Heart right ventricle (tissue), 16 donors: ENCODE data around the gene UBE2G2. TPM values are rescaled to one million over a fixed set of nuclear protein-coding genes. Genes with fewer than 3 reads are reported as not detected.

Experiments
- ATAC-seq, 8 donors: fragments of 200-7000 bp; cut with Tn5 transposase; one replicate each; pipeline ENCODE4 v1.9.1; 2020; ENCODE audit warnings: mild to moderate bottlenecking in 8 of 8, moderate library complexity in 8 of 8, moderate number of reproducible peaks in 1 of 8
- DNase-seq, 2 donors: peaks; one replicate each; pipeline ENCODE4 v3.0.0-alpha.2; 2020
- H3K27ac ChIP-seq, 10 donors: fragments of 200-600 bp; sonication (generic) in 2 of 10; one replicate each; pipeline versions ENCODE4 v1.5.0 to v1.8.0; 2020 to 2022; ENCODE audit warnings: mild to moderate bottlenecking in 3 of 10
- H3K27me3 ChIP-seq, 7 donors: fragments of 200-600 bp; one replicate each; pipeline ENCODE4 v1.8.0; 2021 to 2022; ENCODE audit warnings: mild to moderate bottlenecking in 2 of 7
- H3K36me3 ChIP-seq, 9 donors: fragments of 200-600 bp; sonication (generic) in 1 of 9; one replicate each; pipeline versions ENCODE4 v1.5.0 to v1.8.0; 2020 to 2022; ENCODE audit warnings: mild to moderate bottlenecking in 2 of 9
- H3K4me1 ChIP-seq, 9 donors: fragments of 200-600 bp; sonication (generic) in 1 of 9; one replicate each; pipeline versions ENCODE4 v1.5.0 to v1.8.0; 2020 to 2022; ENCODE audit warnings: mild to moderate bottlenecking in 4 of 9
- H3K4me3 ChIP-seq, 10 donors: fragments of 200-600 bp; sonication (generic) in 2 of 10; one replicate each; pipeline versions ENCODE4 v1.5.0 to v1.8.0; 2020 to 2022; ENCODE audit warnings: mild to moderate bottlenecking in 7 of 10, moderate library complexity in 2 of 10
- H3K9me3 ChIP-seq, 11 donors: fragments of 200-600 bp in 10 of 11; sonication (generic) in 2 of 11; one replicate each; pipeline versions ENCODE4 v1.5.0 to v1.8.0; 2013 to 2022; ENCODE audit warnings: mild to moderate bottlenecking in 2 of 11, control low read depth in 1 of 11, moderate library complexity in 1 of 11
- CTCF ChIP-seq, 9 donors: fragments of 200-600 bp; sonication (generic) in 2 of 9; IDR thresholded peaks; one replicate each; pipeline versions ENCODE4 v1.5.0 to v1.8.0; 2021 to 2022; ENCODE audit warnings: antibody characterized with exemption in 9 of 9, mild to moderate bottlenecking in 5 of 9, moderate library complexity in 1 of 9
- WGBS, 2 donors: extraction: QIAGEN DNeasy Blood & Tissue Kit; methylation state at CpG; one replicate each; pipeline ENCODE4 v1.1.7; 2013; ENCODE audit warnings: inconsistent platforms in 1 of 2; 5-methylcytosine and 5-hydroxymethylcytosine counted together
- intact Hi-C, 10 donors: fragments of 100-400 bp; cut with DNase I; formaldehyde crosslinking; loops; one replicate each; pipeline versions ENCODE4 v1.11.1 to v1.14.2; 2022
- polyA plus RNA-seq, 2 donors: library from polyadenylated mRNA; stranded (reverse); fragments of 200-250 nt; gene quantifications; one replicate each; pipeline ENCODE4 v1.2.3, GENCODE V29; 2013
- total RNA-seq, 10 donors: library from RNA; stranded (reverse); fragmentation: NEBNext Ultra II Directional in 3 of 10; extraction: Animal tissue kit (Norgen Biotek cat#: 25700) in 3 of 10; gene quantifications; one replicate each; pipeline versions ENCODE4 v1.2.1 to v1.2.4, GENCODE V29; 2021 to 2023
- donor health status: Arrhythmogenic right ventricular cardiomyopathy.
- donor health status: ischemic (EF 13 %, LVEDD 7.1; RV severe dilation, severe dysfunction).
- donor health status: healthy with polysubstance abuse.
- donor health status: DM: no; HTN: yes; CAD: no.
- donor health status: DM: no; HTN: no; CAD: no.
- donor health status: ischemic (EF 25% LVEDD 6.9; RV normal size, moderate dysfunction).
- donor health status: ischemic (EF 25% LVEDD 5.7; RV mildly dilated, moderate dysfunction).
- donor health status: healthy.
- donor health status: DM: yes; HTN: yes; CAD: no.
- donor health status: Ischemic cardiomyopathy.
- donor health status: ischemic (EF 35%, LVEDD 5.7; RV mildly dilated, moderate dysfunction).
- donor health status: nonischemic (EF 11% LVEDD 7.7; RV severe dilation, severe dysfunction).
- donor health status: DM: yes; HTN: yes; CAD: no.
- donor health status: PGD.
- donor health status: ischemic (EF 29% LVEDD 5.4; RV normal size, mild dysfunction).
- donor health status: nonischemic (EF 23%, LVEDD 6.1; RV moderate dilation, normal function).

The UBE2G2 gene
- total and polyA plus RNA-seq, 12 donors: 39.6 to 89.5 (median 63.2) TPM

GRCh38 chr21:44779417-44780136, 22.0 kb downstream of the UBE2G2 start:
- DNase-seq (no peak), ATAC-seq (peak in 3 of 8 donors; percentile 19 to 44 (median 23))
- Histone ChIP-seq H3K27me3 (no peaks in the 10 kb centered on the region), H3K9me3 (no peaks in the 10 kb centered on the region), H3K4me3 (no peak overlapping the region), H3K36me3 (peaks cover 0 to 65% (median 15%) of the 10 kb centered on the region in 9 donors), H3K27ac (no peak overlapping the region), H3K4me1 (peaks cover 0 to 16% (median 5%) of the 10 kb centered on the region in 9 donors)
- no peak for TF ChIP-seq CTCF (IDR thresholded peaks at IDR 0.05)
- intact Hi-C loops: loop anchor here in 1 of 10 donors (10.0 kb wide), 1 partner anchor 155 kb away; the partner anchor contains the start of gene KRTAP10-9
- WGBS, 2 donors: 86 to 89% methylated on average over 17 of the region's 17 CpGs

DNA sequence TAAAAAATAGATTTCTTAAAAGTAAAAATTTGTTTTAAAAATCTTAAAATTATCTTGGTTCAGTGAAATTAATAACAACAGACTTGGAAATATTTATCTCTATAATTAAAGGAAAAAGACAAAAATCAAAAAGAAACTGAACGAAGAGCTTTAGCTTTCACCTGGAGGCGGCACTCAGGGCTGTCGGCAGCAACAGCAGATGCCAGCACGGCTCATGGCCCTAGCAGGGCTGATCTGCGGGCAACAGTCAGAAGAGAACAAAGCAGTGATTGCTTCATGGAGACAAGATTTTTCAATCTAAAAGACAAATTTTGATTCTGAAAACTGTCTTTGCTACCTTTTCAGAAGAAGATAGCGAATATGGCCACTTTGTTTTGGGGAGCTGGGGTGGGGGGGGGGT, 22.6 kb downstream of the UBE2G2 start:
- intact Hi-C loops: no loop called here
- no peak for DNase-seq
- peaks cover 0 to 69% (median 20%) of the 10 kb centered on the region in 9 donors for H3K36me3 ChIP-seq

DNA sequence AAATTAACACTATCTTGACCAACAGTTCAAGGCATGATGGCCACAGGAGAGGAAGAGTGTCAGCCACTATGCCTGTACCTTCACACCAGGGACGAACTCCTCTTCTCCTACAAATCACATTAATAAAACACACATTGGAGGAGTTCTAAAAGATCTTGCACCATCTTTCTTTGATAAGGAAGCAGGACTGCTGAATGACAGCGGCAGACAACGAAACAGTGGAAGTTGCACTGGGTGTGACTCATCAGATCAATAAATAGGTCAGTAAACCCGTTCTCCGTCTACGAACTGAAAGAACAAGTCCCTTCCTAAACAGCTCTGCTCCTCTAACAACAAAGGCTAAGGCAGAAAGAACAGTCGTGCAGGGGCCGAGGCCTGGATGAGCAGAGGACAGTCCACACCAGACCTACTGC, 23.1 kb downstream of the UBE2G2 start:
- ATAC-seq (no peak), DNase-seq (no peak)
- Histone ChIP-seq H3K27me3 (no peaks in the 10 kb centered on the region), H3K9me3 (no peaks in the 10 kb centered on the region), H3K36me3 (peaks cover 0 to 74% (median 24%) of the 10 kb centered on the region in 9 donors), H3K4me1 (peaks cover 0 to 16% (median 5%) of the 10 kb centered on the region in 9 donors), H3K27ac (no peak overlapping the region), H3K4me3 (no peak overlapping the region)
- intact Hi-C loops: no loop called here
- no peak for TF ChIP-seq CTCF (IDR thresholded peaks at IDR 0.05)
- WGBS, 2 donors: 88 to 93% methylated on average over 8 of the region's 8 CpGs

More for the DNA sequence above, 22.6 kb downstream of the UBE2G2 start:
- no peak for TF ChIP-seq CTCF (IDR thresholded peaks at IDR 0.05)
- peaks cover 0 to 16% (median 5%) of the 10 kb centered on the region in 9 donors for H3K4me1 ChIP-seq
- no peak for ATAC-seq
- H3K27me3 ChIP-seq: no peaks in the 10 kb centered on the region
- no peak overlapping the region for H3K4me3 ChIP-seq
- no peaks in the 10 kb centered on the region for H3K9me3 ChIP-seq
- no peak overlapping the region for H3K27ac ChIP-seq
- WGBS, 2 donors: 91 to 96% methylated on average over 6 of the region's 6 CpGs

DNA sequence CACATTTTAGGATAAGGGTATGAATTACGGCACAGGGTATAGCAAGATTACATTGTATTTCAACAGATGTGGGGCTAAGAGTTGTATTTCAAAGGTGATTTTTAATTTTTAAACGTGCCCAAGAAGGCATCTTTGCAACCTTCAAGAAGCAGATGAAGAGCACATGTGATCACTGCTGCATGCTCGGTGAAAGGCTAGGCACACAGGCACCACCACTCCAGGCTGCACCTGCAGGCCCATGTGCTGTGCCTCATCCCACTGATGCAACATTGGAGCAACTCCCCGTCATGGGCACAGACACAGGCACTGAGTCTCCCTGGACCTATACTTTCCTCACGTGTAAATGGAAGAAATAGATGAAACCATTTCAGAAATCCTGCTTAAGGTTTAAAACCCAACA, 23.5 kb downstream of the UBE2G2 start:
- no peak for TF ChIP-seq CTCF (IDR thresholded peaks at IDR 0.05)
- ATAC-seq: peak in 1 of 8 donors; percentile 47
- Histone ChIP-seq H3K4me3 (no peak overlapping the region), H3K9me3 (no peaks in the 10 kb centered on the region), H3K27ac (no peak overlapping the region), H3K36me3 (peaks cover 0 to 78% (median 28%) of the 10 kb centered on the region in 9 donors), H3K27me3 (no peaks in the 10 kb centered on the region), H3K4me1 (peaks cover 0 to 16% (median 5%) of the 10 kb centered on the region in 9 donors)
- intact Hi-C loops: no loop called here
- WGBS, 2 donors: 92 to 95% methylated on average over 5 of the region's 5 CpGs
- no peak for DNase-seq
